Measurements from ENCODE around the gene MSX2.

GRCh38 chr5:174767670-174768069 lies 43.3 kb downstream of the MSX2 start:
- no peak for TF ChIP-seq GATA3 (IDR thresholded peaks at IDR 0.05; ENCODE audit: low read depth, low read length)
- no peak for TF ChIP-seq GATA2 (IDR thresholded peaks at IDR 0.05; ENCODE audit: low read depth, low read length)

All from SH-SY5Y (cell line).